ENCODE data around the gene TMEM131L.

The TMEM131L gene

DNA sequence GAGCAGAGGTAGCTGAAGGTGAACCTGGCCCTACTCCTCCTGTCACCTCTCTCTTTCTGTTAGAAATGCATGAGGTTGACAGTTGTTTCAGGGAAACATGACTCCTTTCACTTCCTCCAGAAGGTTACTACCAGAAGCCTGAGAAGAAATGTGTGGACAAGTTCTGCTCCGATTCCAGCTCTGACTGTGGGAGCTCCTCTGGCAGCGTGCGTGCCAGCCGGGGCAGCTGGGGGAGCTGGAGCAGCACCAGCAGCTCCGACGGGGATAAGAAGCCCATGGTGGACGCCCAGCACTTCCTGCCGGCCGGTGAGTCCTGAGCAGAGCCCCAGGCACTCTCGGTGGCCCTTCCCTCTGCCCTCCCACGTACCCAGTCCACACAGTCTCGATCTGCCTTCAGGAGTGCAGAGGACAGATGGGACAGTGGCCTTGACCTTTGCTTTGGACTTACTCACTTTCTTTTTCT, 156.6 kb downstream of the TMEM131L start:
- no peak for DNase-seq (ENCODE audit: low spot score)

GRCh38 chr4:153623491-153623890, 157.3 kb downstream of the TMEM131L start:
- no peak for DNase-seq (ENCODE audit: low spot score)

GRCh38 chr4:153628796-153629315, 162.7 kb downstream of the TMEM131L start:
- DNase-seq (ENCODE audit: low spot score), result no peak

- DNase-seq (ENCODE audit: low spot score), result no peak
Measured at GRCh38 chr4:153629776-153630175, 163.6 kb downstream of the TMEM131L start.

GRCh38 chr4:153634738-153635353, 168.7 kb downstream of the TMEM131L start:
- peak; percentile 47 for DNase-seq (ENCODE audit: low spot score)

DNA sequence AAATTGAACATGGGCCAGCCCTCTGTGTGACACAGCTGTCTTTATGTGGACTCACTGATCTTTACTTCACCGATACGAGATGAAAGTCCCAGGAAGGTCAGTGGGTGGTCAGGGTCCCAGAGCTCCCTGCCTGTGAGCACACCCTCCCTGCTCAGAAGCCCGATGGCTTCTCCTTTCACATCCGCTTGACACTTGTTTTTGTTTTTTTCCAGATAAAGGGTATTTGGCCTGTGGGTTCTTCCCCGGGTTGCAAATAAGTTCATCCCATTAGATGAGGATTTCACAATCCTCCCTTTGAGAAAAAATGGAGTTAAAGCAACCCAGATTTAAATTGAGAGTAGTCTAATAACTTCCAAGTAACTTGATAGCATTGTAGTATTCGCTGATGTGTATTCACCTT, 169.7 kb downstream of the TMEM131L start:
- no peak for DNase-seq (ENCODE audit: low spot score)

DNA sequence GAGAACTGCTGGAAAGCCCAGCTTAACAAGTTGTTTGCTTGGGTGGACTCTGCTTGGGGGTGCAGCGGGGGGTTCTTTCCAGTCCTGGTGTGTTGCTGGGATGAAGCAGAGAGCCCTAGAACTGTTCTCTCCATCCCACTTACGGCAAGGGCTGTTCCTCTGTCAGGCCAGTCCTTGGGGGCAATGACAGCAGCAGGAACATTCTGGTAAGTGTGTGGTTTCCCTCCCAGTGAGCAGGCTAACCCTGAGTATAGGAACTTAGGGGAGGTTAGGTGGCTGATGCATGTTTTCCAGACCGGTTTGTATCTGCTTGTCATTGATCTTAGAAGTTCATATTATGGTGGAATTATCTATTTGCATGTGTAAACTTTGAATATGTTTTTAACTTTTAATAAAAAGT, 171.0 kb downstream of the TMEM131L start:
- no peak for DNase-seq (ENCODE audit: low spot score)

- DNase-seq (ENCODE audit: low spot score), result no peak
Measured at GRCh38 chr4:153638011-153638410, 171.9 kb downstream of the TMEM131L start.

DNA sequence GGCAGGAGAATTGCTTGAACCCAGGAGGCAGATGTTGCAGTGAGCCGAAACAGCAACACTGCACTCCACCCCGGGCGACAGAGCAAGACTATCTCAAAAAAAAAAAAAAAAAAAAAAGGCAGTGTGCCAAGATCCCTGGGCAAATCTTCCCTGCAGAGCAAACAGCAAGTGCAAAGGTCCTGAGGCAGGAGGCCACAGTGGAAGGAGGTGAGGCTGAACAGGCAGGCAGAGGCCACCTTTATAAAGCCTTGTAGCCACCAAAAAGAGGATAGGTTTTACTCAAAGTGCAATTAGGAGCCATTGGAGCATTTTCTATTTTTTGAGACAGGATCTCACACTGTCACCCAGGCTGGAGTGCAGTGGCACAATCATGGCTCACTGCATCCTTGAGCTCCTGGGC, 172.8 kb downstream of the TMEM131L start:
- DNase-seq (ENCODE audit: low spot score), result no peak

DNA sequence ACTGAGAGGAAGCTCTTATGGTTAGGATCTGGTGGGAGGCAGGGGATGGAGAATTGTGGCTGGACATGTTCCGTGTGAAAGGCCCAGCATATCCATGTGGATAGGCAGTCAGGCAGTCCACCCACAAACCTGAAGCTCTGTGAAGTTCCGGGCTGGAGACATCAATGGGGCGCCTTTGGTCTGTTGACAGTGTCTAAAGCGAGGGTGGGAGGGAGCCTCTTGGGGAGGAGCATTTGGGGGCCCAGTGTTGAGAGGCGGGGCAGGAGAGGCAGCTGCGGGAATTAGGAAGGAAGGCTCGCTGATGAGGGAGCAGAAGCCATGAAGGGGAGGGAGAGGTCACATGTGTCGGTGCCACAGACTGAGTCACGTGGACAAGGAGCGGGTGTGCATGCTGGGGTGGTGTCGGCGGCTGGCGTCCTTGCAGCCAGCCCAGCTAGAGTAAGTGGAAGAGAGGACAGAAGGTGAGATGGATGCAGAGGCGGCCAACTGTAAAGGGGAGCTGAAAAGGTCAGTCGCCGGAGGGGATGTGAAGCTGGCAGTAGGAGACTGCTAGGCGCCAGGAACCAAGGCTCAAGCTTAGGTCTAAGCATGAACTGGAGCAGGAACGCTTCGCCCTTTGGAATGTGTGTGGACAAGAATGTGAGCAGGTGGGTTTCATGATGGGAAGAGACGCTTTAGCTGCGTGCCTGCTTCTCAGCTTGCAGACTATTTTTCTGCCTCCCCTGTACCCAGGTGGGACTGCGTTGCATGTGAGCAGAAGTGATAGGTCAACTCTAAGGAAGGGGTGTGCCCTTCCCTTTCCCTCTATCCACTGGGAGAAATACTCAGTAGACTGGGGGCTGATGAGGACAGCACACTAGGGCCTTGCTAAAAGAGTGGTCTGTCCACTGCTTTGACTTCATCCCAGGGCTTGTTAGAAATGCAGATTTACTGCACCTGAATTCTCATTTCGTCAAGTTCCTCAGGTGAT, 174.0 kb downstream of the TMEM131L start:
- no peak for DNase-seq (ENCODE audit: low spot score)

DNA sequence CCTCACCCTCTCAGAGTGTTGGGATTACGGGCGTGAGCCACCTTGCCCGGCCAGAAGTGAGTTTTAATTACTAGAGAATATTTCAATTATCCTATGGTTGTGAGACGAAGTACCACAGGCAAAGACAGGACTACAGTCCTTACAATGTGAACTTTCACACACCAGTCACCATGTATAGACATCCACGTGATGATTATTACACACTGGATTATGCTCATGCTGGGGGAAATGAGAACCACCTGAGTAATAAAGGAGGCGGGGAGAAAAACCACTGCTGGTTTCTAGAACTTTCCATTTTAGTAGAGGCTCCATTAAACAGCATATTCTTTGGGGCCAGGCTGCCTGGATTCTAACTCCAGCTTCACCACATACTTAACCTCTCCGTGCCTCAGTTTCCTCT, 175.4 kb downstream of the TMEM131L start:
- DNase-seq (ENCODE audit: low spot score), result no peak

- DNase-seq (ENCODE audit: low spot score), result peak; percentile 65
Measured at GRCh38 chr4:153643406-153644383, 177.5 kb downstream of the TMEM131L start.

- no peak for DNase-seq (ENCODE audit: low spot score)
Measured at GRCh38 chr4:153645183-153645582, 179.0 kb downstream of the TMEM131L start.

GRCh38 chr4:153646261-153646660, 180.1 kb downstream of the TMEM131L start:
- no peak for DNase-seq (ENCODE audit: low spot score)

DNA sequence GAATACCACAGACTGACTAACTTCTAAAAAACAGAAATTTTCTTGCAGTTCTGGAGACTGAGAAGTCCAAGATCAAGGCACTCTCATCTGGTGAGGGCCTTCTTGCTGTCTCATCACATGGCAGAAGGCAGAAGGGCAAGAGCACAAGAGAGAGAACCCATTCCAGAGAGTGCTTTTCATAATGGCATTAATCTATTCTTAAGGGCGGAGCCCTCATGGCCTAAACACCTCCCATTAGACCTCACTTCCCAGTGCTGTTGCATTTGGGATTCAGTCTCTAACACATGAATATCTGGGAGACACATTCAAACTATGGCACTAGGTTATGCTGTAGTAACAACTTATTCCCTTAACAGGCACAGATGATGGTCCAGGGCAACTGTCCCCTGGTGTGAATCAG, 180.8 kb downstream of the TMEM131L start:
- DNase-seq (ENCODE audit: low spot score), result no peak

- no peak for DNase-seq (ENCODE audit: low spot score)
Measured at GRCh38 chr4:153647975-153648374, 181.8 kb downstream of the TMEM131L start.

- DNase-seq (ENCODE audit: low spot score), result peak; percentile 36
Measured at GRCh38 chr4:153649572-153649991, 183.4 kb downstream of the TMEM131L start.

GRCh38 chr4:153651116-153651515, 185.0 kb downstream of the TMEM131L start:
- no peak for DNase-seq (ENCODE audit: low spot score)

DNA sequence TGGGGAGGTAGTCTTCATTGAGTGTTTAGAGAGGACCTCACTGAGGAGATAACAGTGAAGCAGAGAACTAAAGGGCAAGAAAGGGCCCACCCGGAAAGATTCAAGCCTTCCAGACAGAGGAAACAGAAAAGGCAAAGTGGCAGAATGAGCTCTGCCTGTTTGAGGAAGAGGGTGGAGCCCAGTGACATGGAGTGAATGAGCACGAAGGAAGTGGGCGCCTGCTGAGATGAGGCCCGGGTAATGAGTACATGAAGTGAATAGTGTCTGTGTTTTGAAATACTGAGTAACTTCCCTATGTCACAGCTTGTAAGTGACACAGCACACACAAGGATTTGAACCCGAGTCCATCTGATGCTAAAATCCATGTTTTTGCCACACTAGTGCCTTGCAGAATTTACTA, 185.4 kb downstream of the TMEM131L start:
- DNase-seq (ENCODE audit: low spot score), result no peak

GRCh38 chr4:153652051-153652784, 186.1 kb downstream of the TMEM131L start:
- no peak for DNase-seq (ENCODE audit: low spot score)

GRCh38 chr4:153655002-153655541, 188.9 kb downstream of the TMEM131L start:
- no peak for DNase-seq (ENCODE audit: low spot score)
